HG02642 (cell line): ENCODE results near the gene DAAM2.

Experiments
- ATAC-seq: cut with Tn5 transposase; IDR thresholded peaks from one replicate; pipeline ENCODE4 v1.9.1; 2021; ENCODE audit warnings: mild to moderate bottlenecking; ENCODE audit not compliant: unreplicated experiment, poor library complexity

The DAAM2 gene

DNA sequence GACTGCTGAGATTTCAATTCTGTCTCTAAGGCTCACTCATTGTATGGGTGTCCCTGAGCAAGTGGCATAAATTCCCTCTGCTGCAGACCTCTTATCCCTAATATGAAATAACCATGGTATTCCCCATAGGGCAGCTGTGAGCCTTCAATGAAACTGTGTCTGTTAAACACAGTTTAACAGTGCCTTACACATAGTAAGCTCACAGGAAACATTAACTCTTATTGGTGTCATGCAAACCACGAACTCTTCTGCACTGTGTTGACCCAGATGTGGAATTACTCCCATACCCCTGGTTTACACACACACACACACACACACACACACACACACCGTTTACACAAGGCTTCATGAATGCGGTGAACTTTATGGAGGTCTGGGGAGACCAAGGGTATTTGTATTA is 23.2 kb downstream of the DAAM2 start:
- no peak for ATAC-seq

DNA sequence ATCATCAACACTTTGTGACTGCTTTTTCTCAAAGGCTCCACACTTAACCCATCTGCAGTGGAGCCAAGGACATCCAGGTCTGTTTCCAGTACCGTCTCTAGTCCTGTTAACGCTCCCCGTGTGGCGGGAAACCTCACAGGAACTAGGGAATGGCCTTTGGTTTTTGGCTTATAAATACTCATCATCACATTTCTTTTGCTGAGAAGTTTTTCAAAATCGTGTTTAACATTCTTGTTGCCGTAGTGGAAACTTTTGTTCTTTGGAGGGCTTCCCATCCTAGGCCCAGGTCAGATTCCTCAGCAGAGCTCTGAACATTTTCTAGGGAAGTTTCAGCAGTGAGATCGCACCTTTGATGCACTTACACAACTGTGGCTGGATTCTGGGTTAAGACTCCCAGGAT is 24.6 kb downstream of the DAAM2 start:
- no peak for ATAC-seq

DNA sequence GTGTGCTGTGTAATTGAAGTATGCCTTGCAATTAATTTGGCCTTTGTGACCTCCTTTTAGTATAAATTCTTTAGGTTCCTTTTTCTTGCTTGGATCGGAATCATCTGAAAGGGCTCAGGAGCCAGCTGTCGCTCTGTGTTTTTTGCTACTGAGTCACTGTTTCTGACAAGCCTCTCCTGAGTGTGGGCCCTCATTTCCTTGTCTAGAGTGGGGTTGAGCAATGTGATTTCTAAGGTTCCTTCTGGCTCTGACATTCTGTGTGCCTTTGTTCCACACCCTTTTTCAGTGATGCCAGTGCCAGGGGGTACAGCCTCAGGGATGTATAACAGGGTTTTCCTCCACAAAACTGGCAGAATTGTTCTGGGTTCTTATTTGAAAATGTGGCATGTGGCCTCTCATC is 26.5 kb downstream of the DAAM2 start:
- no peak for ATAC-seq

DNA sequence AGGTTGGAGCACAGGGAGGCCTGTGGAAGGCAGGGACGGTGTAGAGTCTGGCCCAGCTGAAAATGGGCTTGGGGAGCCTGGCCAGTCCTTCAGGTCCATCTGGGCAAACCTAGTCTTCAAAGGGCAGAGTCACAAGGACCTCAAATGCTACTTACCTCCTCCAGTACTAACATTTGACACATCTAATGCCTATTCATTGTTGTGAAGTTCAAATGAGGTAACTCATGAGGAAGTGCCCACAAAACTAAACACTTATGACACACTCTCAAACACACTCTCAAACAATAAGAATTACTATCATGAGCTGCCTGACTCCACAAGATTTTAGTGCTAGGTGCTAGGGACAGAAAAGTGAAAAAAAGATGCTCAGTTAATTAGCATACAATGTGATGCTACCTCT is 27.1 kb downstream of the DAAM2 start:
- no peak for ATAC-seq

DNA sequence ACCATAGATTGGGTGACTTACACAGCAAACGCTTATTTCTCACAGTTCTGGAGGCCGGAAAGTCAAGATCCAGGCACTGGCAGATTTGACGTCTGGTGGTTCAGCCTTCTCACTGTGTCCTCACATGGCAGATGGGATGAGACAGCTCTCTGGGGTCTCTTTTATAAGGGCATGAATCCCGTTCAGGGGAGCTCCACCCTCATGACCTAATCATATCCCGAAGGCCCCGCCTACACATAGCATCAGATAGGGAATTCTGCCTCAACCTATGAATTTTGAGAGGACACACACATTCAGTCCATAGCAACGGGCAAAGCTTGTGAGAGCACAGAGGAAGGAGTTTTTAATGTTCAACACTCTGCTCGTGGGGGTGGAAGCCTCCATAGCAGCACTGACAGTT is 27.5 kb downstream of the DAAM2 start:
- no peak for ATAC-seq

DNA sequence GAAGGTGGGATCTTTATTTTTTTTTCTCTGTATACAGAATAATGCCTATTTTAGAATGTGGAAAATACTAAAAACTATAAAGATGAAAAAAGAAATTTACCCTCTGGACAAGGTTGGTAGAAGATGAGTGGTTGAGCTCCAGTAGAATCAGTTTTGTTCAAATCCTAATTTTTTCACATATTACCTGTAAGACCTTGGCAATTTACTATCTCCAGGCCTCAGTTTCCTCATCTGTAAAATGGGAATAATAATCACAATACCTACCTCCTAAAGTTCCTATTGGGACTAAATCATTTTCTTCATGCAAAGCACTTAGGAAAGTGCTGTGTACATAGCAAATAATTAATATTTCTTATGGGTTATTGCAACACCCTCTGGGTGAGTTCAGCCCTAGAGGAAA is 28.4 kb downstream of the DAAM2 start:
- no peak for ATAC-seq

DNA sequence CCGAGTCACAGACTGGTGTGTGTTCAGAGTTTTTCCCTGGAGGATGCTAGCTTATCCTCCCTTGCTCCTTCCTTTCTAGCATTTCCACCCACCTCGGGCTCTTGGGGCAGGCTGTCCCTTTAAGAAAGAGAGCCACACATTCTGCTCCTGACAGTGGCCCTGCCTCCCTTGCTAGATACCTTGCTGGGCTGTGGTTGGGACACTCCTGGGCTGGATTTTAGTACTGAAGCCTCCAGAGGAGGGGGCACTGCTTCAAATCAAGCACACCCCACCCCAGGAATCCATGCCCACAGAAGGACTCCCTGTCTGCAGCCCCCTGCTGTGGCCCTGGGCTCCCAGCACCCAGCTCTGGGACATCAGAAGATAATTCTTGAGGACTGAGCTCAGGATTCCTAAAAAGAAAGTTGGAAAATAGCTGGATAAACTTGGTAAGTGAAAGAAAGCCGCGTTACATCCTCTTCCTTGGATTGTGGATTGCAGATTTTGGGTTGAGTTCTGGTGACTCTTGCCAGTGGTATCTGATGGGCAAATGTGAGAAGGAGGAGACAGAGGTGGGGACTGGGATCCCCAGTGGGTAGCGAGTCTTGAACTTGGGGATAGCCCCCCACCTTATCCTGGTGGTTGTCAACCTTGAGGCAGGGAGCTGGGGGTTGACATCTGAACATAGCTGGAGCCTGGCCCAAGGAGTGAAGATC is 29.0 kb downstream of the DAAM2 start:
- no peak for ATAC-seq

DNA sequence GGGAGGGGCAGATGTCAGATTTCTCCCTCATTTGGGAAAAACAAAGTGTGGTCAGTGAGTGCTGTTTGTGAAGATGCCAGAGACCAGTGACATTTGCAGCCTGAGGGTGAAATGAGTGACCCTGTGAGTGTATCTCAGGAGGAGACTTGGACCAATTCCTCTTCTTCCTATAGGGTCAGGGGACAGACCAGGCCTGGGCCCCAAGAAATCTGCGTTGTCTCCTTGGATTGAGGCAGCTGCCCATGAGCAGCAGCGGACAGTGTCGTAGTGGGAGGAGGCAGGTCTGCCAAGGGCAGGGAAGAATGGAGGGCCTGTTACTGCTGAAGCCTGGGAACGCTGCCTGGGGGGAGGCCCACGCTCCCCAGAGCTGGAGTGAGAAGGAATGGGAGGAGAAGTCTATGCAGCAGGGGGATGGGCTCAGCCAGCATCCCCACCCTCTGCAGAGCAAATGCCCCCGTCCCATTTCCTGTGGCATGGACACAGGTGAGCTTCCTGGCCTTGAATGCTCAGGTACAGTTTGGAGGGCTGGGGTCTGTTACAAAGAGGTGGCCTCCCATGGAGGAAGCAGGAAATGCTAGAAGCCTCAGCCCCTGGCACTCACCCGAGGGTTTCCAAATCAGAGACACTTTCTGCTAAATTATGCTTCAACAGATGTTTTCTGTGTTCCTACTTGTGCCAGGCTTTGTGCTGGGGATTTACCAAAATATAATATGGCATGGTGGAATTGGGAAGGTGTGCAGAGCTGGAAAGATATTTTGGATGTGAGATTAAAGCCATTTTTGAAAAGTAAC is 29.8 kb downstream of the DAAM2 start:
- no peak for ATAC-seq

DNA sequence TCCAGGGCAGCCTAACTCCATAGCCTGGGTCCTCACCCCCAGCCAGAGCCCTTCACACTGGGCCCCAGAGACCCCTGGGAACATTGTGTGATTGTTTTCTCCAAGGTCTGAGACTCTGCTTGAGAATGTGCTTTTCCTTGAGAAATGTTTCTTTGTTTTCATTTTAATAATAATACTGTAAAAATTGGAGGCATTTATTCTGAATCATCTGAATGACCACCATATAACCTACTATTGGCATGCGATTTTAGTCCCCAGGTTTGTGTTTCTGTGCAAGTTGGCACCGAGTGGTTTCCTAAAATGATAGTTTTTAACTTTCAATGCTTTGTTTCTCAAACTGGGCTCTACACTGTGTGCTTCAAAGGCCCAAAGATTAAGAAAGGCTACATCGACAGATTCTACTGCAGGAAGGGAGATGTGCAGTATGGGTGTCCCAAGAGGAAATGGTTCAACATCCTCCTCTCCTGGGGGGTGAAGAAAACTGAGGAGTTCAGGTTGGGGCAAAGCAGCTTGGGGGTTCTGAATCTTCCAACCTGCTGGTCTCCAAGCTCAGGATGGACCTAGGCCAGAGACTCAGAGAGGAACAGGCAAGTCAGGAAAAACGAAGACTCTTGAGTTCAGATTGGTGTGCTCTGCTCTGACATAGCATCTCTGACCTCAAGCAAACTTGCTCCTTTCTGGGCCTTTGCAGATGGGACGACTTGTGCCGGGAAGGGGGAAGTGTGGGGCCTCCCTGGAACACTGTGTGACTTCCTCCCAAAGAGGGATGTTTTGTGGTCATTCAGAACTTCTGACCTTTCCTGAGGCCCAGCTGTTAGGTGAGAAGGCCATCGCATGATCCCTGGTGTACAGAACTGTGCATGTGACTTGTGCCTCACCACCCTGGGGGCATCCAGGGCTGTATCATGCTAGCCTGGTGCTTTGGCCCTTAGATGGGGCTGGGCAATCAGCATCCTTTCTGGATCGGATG is 31.0 kb downstream of the DAAM2 start:
- no peak for ATAC-seq

DNA sequence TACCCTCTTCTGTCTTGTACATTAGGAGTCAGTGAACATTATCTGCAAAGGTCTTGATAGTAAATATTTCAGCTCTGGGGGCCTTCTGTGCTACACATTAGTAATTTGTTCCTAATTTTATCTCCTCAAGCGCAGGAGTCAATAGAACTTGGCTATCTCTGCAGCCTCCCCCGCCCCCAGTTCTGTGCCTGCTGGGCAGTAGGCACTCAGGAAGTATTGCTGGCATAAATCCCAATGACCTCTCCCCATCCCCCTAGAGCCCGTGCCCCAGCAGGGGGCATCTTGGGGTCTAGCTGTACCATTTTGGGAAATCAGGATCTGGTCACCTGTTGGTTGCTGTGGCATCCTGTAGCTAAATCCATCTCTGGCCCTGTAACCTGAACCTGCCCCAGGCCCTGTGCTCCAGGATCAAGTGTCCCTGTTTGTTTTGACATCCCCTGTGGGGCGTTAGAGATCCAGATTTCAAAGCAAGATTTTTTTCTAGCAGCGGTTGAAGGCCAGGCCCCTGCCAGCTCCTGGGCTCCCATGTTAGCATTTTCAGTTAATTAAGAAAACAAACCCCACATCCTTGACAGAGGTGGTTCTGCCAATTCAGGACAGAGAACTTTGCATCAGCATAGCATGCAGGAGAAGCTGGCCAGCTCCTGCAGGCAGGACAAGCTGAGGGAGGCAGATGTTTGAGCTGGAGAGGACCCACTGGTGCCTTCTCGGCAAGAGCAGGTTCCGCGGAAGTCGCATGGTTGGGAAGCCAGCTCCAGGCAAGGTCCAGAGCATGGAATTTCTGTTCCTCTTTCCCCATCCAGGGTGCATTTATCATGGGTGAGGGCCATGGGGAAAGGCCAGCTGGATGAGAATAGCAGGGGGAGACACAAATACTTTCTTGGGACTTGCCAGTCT is 32.1 kb downstream of the DAAM2 start:
- ATAC-seq: no peak

DNA sequence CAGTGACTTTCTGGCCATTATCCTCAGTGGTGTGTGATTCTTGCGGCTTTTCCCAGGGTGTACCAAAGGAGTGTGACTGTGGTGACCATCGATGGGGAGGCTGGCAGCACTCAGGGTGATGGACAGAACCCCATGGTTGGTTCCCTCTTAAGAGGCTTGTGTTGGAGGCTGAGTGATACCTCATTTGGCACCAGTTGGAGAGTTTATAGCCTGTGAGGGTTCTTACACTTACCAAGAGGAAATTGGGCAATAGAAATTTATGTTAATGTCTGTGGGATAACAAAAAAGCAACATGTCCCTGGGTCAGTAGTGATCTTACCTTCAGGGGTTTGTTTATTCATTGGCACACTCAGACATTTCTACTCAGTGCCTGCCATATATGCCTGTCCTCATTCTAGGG is 37.2 kb downstream of the DAAM2 start:
- ATAC-seq: no peak

DNA sequence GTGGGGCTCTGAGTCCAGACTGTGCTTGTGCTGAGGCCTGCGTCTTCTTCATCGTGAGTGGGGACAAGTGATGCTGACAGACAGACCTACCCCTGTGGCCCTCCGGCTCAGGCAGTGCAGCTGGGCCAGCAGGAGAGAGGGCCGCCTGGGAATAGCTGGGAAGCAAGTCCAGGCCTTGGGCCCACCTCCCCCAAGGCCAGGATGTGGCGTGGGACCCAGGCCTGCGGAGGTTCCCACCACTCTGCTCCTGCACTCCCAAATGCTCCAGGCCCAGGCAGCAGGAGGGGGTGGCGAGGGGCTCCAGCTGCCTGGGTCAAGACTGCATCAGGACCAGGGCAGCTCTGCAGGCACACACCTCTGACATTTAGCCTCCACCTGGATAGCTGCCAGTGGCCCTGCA is 38.3 kb downstream of the DAAM2 start:
- ATAC-seq: no peak

DNA sequence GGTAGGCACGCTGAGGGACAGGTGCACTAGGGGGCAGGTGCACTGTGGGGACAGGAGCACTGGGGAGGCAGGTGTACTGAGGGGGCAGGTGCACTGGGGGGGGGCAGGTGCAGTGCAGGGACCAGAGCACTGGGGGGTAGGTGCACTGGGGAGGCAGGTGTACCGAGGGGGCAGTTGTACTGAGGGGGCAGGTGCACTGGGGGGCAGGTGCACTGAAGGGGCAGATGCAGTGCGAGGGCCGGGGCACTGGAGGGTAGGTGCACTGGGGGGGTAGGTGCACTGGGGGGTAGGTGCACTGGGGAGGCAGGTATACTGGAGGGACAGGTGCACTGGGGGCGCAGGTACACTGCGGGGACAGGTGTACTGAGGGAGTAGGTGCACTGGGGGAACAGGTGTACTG is 39.5 kb downstream of the DAAM2 start:
- ATAC-seq: no peak

DNA sequence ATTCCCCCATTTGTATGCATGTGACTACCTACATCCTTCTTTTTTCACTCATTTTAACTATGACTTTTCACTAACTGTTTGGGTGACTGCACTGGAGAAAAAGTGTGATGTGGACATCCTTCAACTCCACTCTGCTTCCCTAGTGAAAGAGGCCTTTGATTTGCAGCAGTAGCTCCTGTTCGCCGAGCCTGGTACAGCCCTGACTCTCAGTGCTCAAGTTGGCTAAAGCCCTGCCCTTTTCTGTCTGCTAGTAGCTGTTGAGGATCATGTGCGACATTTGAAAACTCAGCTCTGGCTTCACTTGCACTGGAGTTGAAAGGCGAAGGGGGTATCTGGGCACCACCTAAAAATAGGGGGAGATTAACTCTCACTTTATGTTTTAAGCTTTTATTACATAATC is 42.1 kb downstream of the DAAM2 start:
- no peak for ATAC-seq

DNA sequence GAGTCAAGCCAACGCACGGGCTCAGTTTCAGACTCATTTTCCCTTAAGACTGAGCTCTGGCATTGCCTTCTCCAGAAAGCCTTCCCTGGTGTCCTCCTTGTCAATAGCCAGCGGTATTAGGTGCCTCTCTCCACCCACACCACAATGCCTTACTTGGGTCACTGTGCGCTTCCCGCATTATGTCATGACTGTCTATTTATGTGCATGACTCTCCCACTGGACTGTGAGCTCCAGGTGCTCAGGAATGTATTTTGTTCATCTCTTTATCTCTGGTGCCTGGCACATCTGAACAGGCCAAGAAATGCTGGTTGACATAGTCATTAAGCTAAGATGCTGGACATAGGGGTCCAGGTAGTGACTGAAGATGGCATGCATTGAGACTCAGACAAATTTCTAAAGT is 42.7 kb downstream of the DAAM2 start:
- ATAC-seq: no peak

DNA sequence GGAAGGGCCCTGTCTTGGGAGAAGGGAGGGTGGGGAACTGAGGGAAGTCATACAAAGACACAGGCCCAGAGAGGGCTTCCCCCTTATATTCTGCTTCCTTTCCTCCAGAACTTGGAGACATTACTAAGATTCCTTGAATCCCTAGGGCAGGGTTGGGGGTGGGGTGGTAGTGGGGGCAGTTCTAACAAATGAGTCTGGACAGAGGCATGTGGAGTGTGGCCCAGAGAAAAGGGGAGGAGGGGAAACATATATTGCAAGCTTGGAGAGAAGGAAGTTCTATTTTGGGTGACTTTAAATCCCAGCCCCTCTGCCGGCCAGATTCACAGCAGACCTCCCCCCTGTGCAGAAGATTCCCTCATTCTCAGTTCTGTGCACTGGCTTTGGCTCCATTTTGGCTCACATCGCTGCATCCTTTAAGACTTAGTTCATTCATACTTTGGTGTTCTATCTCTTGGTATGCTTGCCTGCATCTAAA is 43.7 kb downstream of the DAAM2 start:
- no peak for ATAC-seq

DNA sequence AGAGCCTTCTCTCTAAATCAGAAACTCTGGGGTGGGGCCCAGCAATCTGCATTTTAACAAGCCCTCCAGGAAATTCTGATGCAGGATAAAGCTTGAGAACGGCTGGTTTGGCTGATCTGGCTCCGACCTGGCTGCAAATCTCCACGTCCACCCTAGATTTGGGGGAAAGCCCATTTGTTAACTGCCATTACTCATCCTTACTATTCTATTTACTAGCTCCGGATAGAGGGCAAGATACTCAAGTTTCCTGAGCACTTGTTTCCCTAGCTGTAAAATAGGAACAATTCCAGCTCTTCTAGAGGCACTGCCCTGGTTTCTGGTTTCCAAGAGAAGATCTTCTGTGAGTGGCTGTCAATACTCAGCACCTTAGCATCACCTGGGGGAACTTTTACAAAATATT is 44.4 kb downstream of the DAAM2 start:
- no peak for ATAC-seq

DNA sequence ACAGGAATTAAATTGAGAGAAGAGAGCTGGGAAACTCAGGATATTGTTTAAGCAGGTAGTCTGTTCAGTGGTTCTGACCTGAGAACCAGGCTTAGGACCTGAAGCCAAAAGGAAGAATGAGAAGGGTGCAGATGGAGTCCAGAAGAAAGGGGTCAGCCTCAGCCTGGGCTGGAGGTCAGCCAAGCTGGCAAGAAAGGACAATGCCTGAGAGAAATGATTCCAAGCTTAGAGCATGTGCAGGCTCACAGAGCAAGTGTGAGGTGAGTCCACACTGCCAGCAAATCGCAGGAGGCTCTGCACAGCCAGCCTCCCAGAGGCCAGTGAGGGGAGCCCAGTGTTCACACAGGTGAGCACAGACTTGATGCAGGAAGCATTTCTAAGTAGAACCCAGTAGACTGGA is 47.3 kb downstream of the DAAM2 start:
- ATAC-seq: no peak

DNA sequence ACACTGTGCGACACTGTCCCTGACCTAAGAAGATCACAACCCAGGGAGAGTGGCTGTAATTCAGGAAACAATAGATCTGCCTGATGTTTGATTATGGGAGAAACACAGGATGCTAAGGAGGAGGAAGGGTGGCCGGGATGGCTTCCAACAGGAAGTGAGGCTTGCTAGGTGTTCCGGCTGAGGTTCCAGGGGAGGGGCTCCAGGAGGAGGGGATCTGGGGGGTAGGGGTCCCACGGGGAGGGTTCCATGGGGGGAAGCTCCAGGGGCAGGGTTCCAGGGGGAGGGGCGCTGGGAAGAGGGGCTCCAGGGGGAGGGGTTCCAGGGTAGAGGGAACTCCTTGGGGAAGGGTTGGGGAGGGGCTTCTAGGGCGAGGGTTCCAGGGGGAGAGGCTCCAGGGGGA is 48.6 kb downstream of the DAAM2 start:
- no peak for ATAC-seq

DNA sequence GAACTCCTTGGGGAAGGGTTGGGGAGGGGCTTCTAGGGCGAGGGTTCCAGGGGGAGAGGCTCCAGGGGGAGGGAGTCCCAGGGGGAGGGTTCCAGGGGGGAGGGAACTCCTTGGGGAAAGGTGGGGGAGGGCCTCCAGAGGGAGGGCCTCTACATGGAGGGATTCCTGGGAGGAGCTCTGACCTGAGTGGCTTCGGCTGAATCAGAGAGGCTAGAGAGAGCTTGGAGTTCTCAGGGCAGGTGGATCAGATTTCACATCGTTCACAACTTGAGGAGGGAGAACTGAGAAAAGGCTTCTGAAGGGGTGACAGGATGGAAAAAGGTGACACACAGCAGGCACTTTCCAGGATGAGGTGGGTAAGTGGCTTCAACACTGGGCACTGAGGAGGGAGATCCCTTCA is 49.1 kb downstream of the DAAM2 start:
- no peak for ATAC-seq
